Keratinocyte (primary cell): Measurements from ENCODE around the gene KIFC1.

ENCODE experiments used
- EZH2 ChIP-seq: IDR thresholded peaks from one replicate; pipeline ENCODE4 v1.6.1; 2012; ENCODE audit warnings: inconsistent platforms, mild to moderate bottlenecking, low read length, moderate library complexity
- TF ChIP-seq, protein P1 (sequence below), 3 experiments: IDR thresholded peaks in 1 of 3; conservative IDR thresholded peaks in 1 of 3; optimal IDR thresholded peaks in 1 of 3; 2 replicates in 2 of 3; 3 replicates in 1 of 3; pipeline versions ENCODE3 to v1.5.1; 2011; ENCODE audit warnings: low read length in 3 of 3, mild to moderate bottlenecking in 3 of 3, moderate library complexity in 2 of 3, control low read depth in 1 of 3, inconsistent platforms in 1 of 3; ENCODE audit not compliant: insufficient read depth in 2 of 3; ENCODE audit errors: extremely low read depth in 1 of 3

DNA sequence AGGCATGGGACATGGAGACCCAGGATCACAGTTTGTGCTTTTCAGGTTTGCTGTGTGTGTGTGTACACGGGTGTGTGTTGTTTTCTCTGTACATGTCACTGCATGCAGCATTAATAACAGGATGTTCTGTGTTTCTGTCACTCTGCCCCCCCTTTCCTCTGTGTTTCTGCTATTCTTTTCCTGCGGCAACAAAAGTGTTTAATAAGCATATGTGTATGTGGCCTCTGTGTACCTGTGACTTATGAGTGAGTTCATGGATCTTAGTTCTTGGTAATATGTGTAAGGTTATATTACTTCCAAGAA, 38.1 kb downstream of the KIFC1 start:
- TF ChIP-seq, protein P1, sequence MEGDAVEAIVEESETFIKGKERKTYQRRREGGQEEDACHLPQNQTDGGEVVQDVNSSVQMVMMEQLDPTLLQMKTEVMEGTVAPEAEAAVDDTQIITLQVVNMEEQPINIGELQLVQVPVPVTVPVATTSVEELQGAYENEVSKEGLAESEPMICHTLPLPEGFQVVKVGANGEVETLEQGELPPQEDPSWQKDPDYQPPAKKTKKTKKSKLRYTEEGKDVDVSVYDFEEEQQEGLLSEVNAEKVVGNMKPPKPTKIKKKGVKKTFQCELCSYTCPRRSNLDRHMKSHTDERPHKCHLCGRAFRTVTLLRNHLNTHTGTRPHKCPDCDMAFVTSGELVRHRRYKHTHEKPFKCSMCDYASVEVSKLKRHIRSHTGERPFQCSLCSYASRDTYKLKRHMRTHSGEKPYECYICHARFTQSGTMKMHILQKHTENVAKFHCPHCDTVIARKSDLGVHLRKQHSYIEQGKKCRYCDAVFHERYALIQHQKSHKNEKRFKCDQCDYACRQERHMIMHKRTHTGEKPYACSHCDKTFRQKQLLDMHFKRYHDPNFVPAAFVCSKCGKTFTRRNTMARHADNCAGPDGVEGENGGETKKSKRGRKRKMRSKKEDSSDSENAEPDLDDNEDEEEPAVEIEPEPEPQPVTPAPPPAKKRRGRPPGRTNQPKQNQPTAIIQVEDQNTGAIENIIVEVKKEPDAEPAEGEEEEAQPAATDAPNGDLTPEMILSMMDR (optimal IDR thresholded peaks at IDR 0.05 in 1 of 3, IDR thresholded peaks at IDR 0.05 in 1 of 3, conservative IDR thresholded peaks at IDR 0.05 in 1 of 3; ENCODE audit: extremely low read depth in 1 of 3, insufficient read depth in 2 of 3, low read length in 3 of 3), result no peak
- TF ChIP-seq EZH2, result no peak
